Keratinocyte (primary cell): ENCODE measurements around the gene MYL12B.

Experiments
- CTCF ChIP-seq, 3 experiments: IDR thresholded peaks in 1 of 3; conservative IDR thresholded peaks in 1 of 3; optimal IDR thresholded peaks in 1 of 3; 2 replicates in 2 of 3; 3 replicates in 1 of 3; pipeline versions ENCODE3 to v1.5.1; 2011; ENCODE audit warnings: low read length in 3 of 3, mild to moderate bottlenecking in 3 of 3, moderate library complexity in 2 of 3, control low read depth in 1 of 3, inconsistent platforms in 1 of 3; ENCODE audit not compliant: insufficient read depth in 2 of 3; ENCODE audit errors: extremely low read depth in 1 of 3
- EZH2 ChIP-seq: IDR thresholded peaks from one replicate; pipeline ENCODE4 v1.6.1; 2012; ENCODE audit warnings: inconsistent platforms, mild to moderate bottlenecking, low read length, moderate library complexity

GRCh38 chr18:3273042-3273441 is 11.1 kb downstream of the MYL12B start:
- TF ChIP-seq CTCF (optimal IDR thresholded peaks at IDR 0.05 in 1 of 3, IDR thresholded peaks at IDR 0.05 in 1 of 3, conservative IDR thresholded peaks at IDR 0.05 in 1 of 3; ENCODE audit: extremely low read depth in 1 of 3, insufficient read depth in 2 of 3, low read length in 3 of 3) (no peak), EZH2 (no peak)
